HG02884 (cell line): ENCODE data around the gene C2orf81.

ENCODE experiments used
- ATAC-seq: cut with Tn5 transposase; IDR thresholded peaks from one replicate; pipeline ENCODE4 v1.9.1; 2021; ENCODE audit warnings: mild to moderate bottlenecking, moderate library complexity; ENCODE audit not compliant: unreplicated experiment

Gene C2orf81

DNA sequence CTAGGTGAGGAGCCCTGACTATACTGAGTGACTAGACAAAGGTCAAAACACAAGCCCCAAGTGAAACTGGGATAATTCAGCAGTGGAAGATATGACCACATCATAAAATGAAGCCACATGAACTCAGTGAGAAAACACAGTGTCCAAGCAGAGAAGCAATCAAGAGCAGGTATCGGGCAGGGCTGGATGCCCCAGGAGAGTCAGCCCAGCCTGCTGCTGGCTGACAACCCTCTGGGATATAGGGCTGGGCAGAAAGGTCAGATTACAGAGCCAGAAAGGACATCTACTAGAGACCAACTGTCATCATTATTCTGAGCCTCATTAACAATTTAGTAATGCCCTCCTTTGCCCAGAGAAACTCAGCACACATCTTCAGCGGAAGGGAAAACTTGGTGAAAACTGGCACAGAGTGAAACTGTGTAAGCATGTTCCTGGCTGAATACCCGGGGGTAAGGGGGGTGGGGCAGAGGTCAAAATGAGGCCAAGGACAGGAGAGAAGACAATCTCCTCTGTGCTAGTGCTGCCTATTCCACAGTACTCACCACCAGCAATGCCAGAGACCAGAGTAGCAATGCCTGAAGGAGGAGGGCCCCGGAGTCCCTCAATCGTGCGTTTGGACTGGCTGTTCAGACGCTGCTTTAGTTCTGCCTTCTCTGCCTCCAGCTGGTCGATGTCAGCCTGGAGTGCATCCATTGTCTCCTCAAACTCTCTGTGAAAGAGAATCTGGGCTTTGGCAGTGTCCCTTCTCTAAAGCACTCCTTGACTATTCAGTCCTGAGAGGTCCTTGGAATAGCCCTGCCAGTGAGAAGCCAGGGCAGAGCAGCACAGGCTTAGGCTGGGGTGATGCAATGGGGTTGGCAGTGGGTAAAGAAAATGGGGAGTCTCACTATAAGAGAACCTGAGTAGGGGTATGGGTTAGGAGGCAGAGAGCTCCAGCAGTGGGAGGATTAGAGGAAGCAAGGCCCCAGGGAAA lies 56.6 kb downstream of the C2orf81 start:
- ATAC-seq, result no peak
